ENCODE data around the gene FAM83D. TPM values are rescaled to one million over a fixed set of nuclear protein-coding genes. Genes with fewer than 3 reads are reported as not detected.

FAM83D gene
- total and polyA plus RNA-seq, 2 of the 8 experiments (the other 6 are each of a cell fraction or from before 2014, with no cell fraction given) = 60.9 to 62.6 TPM

DNA sequence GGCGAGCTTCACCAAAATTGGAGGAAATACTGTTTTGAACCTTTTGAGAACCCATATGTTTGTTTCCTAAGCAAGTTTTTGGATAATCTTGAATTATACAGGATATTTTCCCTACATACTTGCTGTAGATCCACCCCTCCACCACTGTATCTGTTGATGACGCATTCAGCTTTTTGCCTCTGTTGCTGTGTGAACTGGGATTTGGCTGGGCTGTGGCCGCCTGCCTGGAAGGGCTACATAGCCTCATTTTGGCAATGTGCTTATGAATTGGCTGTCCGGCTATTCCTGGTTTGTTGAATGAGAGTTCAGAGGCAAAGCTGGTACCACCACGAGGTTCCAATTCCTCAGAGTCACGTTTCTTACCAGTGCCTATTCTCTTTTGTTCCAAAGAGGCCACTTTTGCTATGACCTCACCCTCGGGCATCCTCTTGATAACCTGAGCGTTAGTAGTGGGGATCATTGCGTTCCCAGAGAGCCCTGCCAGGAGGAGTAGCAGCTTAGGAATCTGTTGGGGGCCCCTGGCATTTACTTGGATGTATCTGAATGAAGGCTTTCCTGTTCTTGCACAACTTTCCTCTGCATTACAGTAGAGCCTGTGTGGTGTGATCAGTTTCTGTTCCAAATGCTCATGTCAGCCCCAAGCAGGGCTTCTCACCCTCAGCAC is 6.4 kb downstream of the FAM83D start:
- Histone ChIP-seq H3K27ac (ENCODE audit: low read depth, low read length) (no peak overlapping the region), H2AK5ac (ENCODE audit: low read depth, low read length) (no peak overlapping the region), H4K5ac (ENCODE audit: insufficient read length, low read depth, low read length) (no peak overlapping the region), H4K20me1 (replicated peaks in 1 of 2; ENCODE audit: control insufficient read depth in 1 of 2, insufficient read depth in 2 of 2, low read length in 2 of 2) (peaks cover 28 to 33% of the 10 kb centered on the region in 2 experiments), H3K18ac (ENCODE audit: extremely low read depth, low read length) (no peak overlapping the region), H2BK5ac (ENCODE audit: low read depth, low read length) (no peak overlapping the region), H3K36me3 (ENCODE audit: control insufficient read depth in 2 of 4, insufficient read depth in 4 of 4, low read length in 3 of 4) (peaks cover 0 to 14% (median 2%) of the 10 kb centered on the region in 4 experiments; a peak in 3 of 8 replicates), H4K8ac (ENCODE audit: extremely low read depth, insufficient read depth, low read length) (no peak overlapping the region), H3K79me1 (ENCODE audit: low read depth, low read length) (peaks cover 31% of the 10 kb centered on the region), H2BK120ac (replicated peaks; ENCODE audit: low read depth, low read length) (no peak overlapping the region), H4K91ac (replicated peaks; ENCODE audit: insufficient read length, low read length) (no peak overlapping the region), H3K27me3 (replicated peaks in 1 of 4; ENCODE audit: control insufficient read depth in 3 of 4, extremely low read depth in 1 of 4, insufficient read depth in 3 of 4, low read length in 3 of 4) (no peaks in the 10 kb centered on the region), H3K4me3 (ENCODE audit: extremely low read depth in 1 of 4, insufficient read depth in 2 of 4, low read depth in 3 of 4, low read length in 4 of 4) (no peak overlapping the region), H3K23me2 (ENCODE audit: low read depth, low read length) (peaks cover 6% of the 10 kb centered on the region), H3K4ac (replicated peaks; ENCODE audit: insufficient read length, low read depth, low read length) (no peak overlapping the region), H3K9me3 (ENCODE audit: insufficient read depth in 2 of 2, low read depth in 1 of 2, low read length in 1 of 2) (no peaks in the 10 kb centered on the region), H2AFZ (ENCODE audit: low read length) (no peak overlapping the region), H3K23ac (ENCODE audit: insufficient read length) (no peak overlapping the region), H3K4me2 (ENCODE audit: insufficient read depth in 1 of 2, low read depth in 2 of 2, low read length in 2 of 2) (0 out of 4 replicates have a peak overlapping the region, but pooled peaks of 1 of the 2 experiments have one; percentile 23), H3K79me2 (ENCODE audit: control insufficient read depth in 1 of 2, insufficient read depth in 2 of 2, low read length in 2 of 2) (peaks cover 64 to 99% of the 10 kb centered on the region in 2 experiments), H2BK15ac (ENCODE audit: low read length) (no peak overlapping the region), H3K9ac (replicated peaks in 1 of 4; ENCODE audit: extremely low read depth in 1 of 4, low read depth in 3 of 4, low read length in 3 of 4) (no peak overlapping the region; a peak in 1 of 7 replicates), H2BK20ac (ENCODE audit: low read length) (no peak overlapping the region), H2BK12ac (ENCODE audit: low read depth, low read length) (no peak overlapping the region), H3K4me1 (replicated peaks in 1 of 4; ENCODE audit: control insufficient read depth in 3 of 4, insufficient read depth in 4 of 4, low read length in 3 of 4) (peaks cover 6 to 12% (median 9%) of the 10 kb centered on the region in 4 experiments), H3K56ac (replicated peaks; ENCODE audit: insufficient read length, low read depth, low read length) (no peak overlapping the region), H3K14ac (ENCODE audit: insufficient read length) (no peak overlapping the region)
- WGBS, 2 experiments (ENCODE audit: extremely low coverage in 1 of 2, insufficient coverage in 1 of 2, insufficient read length in 1 of 2, insufficient replicate concordance in 2 of 2, low coverage in 1 of 2, low lambda C conversion rate in 2 of 2, missing lambda C conversion rate in 1 of 2) = 77% methylated on average over 9 of the region's 9 CpGs; no CpG with 5 or more reads in 1 of the 2 experiments
- ChIA-PET POLR2A (ENCODE audit: partially characterized antibody) (interaction anchor here (0.9 to 2.1 kb wide), 3 partner anchors 8 to 10 kb away, joined by 3 to 6 read pairs (median 3); no protein-coding TSS in a partner anchor), CTCF (ENCODE audit: partially characterized antibody) (interaction anchor here (1.1 to 1.4 kb wide), 4 partner anchors 10 to 344 kb away, joined by 3 to 5 read pairs (median 3); no protein-coding TSS in a partner anchor)
- no peak for FAIRE-seq
- DNase-seq (ENCODE audit: low read depth in 1 of 2, low spot score in 2 of 2) = no peak
- TF ChIP-seq CEBPB (IDR thresholded peaks at IDR 0.05; ENCODE audit: low read depth, low read length) = peak; percentile 10; the same call in 1 of the 2 replicates
- TF ChIP-seq RXRA (IDR thresholded peaks at IDR 0.05; ENCODE audit: insufficient read depth, low read depth, low read length) = no peak
